RPMI7951 (cell line): ENCODE results near the gene SLC1A4. TPM values are rescaled to one million over a fixed set of nuclear protein-coding genes. Genes with fewer than 3 reads are reported as not detected.
"Not testable (repeated sequence)": the region's sequence is repeated elsewhere in the genome, so short reads cannot be mapped to it uniquely, and the experiment has no call there.

Experiments
- DNase-seq: peaks from one replicate; pipeline ENCODE4 v3.0.0-alpha.2; 2012; ENCODE audit warnings: low read depth
- total RNA-seq: library from RNA; depleted of rRNA; stranded (reverse); fragments of >200 nt; shearing (Covaris generic); gene quantifications from 2 replicates; pipeline ENCODE4 v1.2.3, GENCODE V29; 2014; rRNA removed

The SLC1A4 gene
- 17.0 and 17.1 TPM in 2 replicates for total RNA-seq

DNA sequence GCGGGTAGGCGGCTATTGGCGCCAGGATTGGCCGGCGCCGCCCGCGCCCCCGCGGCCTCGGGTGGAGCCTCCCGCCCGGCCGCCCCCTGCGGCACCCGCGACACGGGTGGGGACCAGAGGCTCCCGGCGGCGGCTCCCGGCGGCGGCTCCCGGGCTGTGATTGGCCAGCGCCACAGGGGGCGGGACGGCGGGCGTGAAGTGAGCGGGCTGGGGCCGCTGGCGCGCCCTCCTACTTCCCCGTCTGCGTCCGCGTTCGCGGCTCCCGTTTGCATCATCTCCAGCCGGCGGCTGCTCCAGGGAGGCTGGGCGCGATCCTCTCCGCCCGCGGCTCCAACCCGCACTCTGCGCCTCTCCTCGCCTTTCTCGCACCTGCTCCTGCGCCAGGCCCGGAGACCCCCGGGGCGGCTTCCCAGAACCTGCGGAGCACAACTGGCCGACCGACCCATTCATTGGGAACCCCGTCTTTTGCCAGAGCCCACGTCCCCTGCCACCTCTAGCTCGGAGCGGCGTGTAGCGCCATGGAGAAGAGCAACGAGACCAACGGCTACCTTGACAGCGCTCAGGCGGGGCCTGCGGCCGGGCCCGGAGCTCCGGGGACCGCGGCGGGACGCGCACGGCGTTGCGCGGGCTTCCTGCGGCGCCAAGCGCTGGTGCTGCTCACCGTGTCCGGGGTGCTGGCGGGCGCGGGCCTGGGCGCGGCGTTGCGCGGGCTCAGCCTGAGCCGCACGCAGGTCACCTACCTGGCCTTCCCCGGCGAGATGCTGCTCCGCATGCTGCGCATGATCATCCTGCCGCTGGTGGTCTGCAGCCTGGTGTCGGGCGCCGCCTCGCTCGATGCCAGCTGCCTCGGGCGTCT, at the start of gene SLC1A4:
Gene SLC1A4, plus strand, starts transcription at position 274 of the 856 bp plus-strand sequence. Its CDS starts 245 bp downstream, at position 519.
- peak; percentile 90 for DNase-seq

DNA sequence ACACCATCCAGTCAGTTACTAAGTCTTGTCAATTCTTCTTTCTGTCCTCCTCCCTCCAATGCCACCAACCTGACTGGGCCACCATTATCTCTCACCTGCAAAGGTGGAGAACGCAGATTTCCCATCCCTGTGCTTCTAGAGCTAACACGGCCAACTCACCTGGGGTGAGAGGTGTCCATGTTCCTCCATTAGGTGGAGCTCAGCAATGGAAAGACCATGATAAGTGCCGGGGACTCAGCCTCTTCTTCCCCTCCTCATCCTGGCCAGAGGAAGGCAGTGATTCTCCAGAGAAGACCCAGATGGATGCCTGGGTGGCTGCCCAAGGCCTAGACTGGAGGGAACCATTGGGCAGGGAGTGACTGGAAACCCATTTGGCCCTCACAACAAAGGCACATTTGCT, 48.1 kb upstream of the SLC1A4 start:
- no peak for DNase-seq

DNA sequence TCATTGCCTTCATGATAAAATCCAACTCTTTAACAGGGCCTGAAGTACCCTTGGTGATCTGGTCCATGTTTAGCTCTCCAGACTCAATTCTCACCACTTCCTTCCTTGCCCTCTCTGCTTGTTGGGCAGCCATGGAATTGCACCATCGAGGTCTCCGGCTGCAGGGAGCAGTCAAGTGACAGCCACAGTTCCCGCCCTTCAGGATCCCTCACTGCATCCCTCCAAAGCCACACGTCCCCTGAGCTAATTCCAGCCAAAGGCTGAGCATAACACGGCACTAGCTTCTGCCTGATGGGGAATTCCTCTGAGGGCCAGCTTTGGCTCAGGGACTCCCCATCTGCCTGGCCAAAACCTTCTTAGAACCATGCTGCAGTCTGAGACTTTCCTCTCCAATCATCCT, 47.4 kb upstream of the SLC1A4 start:
- DNase-seq, result no peak

DNA sequence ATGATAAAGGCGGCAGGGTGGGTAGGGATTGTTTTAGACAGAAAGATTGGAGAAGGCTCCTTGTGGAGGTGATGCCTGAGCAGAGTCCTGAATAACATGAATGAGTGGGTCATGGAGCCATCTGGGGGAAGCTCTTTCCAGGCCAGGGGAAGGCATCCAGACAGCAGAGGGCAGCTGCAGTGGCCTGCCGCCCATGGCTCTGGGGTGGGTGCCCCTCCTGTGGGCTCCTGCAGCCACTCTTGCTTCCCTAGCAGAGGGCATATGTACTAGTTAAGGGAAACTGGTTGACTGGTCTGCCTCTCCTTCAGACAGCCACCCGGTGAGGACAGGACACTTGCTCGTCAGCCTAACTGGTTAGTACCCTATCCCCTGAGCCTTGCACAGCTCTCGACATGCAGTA, 46.5 kb upstream of the SLC1A4 start:
- no peak for DNase-seq

DNA sequence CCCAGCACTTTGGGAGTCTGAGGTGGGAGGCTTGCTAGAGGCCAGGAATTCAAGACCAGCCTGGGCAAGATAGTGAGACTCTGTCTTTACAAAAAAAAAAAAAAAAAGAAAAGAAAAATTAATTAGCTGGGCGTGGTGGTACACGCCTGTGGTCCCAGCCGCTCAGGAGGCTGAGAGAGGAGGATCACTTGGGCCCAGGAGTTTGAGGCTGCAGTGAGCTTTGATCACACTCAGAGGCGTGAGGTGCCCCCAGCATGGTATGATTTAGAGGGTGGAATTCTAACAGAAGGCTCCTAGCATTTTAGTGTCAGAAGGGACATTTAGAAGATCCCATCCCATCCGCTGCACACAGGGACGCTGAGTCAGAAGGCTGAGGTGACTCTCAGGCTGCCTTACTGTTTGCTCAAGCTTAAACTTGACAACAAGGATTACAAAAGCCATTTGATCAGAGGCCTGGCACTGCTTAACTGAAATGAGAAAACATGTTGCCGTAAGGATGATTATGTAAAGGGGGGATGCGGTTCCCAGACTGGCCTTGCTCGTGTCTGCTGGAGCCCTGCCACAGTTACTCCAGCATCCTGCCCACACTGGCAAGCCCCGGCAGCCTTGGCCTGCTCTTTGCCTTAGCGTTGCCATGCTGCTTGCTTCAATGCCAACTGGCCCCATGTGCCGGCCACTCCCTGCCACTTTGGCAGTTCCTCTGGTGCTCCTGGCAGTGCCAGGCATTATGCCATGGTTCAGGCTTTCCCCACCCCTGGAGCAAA, 45.6 kb upstream of the SLC1A4 start:
- peak; percentile 40 for DNase-seq

DNA sequence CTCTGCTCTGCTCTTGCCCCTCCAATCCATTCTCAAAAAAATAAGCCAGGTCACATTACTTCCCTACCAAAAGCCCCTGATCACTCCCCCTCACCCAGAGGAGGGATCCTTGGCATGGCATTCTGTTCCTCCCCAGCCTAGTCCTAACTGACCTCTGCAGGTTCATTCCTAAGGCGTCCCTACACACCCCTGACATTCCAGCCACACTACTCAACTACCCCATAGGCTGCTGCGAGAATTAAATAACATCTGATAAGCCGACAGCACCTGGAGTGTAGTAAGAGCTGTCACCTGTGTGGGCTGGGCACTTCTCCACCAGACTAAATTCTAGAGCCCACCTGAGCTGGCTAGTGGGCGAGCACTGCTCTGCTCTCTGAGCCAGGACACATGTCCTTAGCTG, 44.7 kb upstream of the SLC1A4 start:
- DNase-seq, result no peak

DNA sequence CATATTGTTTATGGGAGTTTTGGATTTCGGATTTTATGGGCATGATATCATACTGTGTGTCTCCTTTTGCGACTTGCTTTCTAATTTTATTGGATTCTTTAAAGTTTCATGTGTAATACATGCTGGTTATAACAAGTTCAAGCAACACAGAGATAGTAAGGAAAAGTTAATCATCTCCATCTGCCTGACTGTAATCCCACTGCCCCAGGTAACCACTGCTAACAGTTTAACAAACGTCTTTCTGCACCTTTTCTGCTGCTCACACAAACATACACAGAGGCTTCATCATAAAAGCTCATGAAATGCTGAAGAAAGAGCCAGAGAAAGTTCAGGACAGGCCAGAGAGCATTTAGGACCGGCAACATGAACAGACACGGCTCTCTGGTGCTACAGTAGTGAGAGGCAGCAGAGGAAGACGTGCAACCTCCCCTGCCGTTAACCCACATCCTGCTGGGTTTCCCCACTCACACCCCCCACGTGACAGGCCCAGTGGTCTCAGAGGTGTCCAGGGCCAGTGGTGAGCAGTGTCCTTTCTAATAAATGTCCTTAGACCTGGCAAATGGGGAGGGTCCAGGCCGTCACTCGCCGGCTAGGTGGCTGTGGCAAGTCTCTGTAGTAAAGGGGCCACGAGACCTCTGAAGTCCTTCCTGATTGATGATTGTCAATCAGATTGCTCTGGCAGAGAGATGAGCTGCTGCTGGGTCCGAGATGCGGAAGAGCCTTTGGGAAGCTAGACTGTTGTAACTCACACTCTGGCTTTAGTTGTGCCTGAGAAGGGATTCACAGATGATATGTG, 43.0 kb upstream of the SLC1A4 start:
- peak; percentile 51 for DNase-seq

DNA sequence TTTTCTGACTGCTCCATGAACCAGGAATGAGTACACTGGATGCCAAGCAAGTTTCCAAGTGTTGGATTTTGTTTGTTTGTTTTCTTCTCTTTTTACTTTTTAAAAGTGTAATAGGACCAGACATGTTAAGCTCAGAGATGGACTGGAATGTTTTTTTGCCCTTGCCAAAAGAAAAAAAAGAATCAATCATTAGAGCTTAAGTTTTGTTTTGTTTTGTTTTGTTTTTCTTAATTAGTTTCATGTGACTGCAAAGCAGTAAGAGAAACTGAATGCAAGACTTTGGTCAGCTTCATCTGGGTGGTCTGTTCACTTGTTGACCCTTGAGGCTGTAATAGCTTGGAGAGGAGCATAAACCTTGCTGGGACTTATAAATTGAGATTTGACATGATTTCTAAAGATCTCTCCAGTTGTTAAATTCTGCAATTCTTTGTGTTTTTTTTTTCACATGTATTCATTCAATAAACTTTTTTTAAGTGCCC, 42.4 kb upstream of the SLC1A4 start:
- DNase-seq, result no peak

DNA sequence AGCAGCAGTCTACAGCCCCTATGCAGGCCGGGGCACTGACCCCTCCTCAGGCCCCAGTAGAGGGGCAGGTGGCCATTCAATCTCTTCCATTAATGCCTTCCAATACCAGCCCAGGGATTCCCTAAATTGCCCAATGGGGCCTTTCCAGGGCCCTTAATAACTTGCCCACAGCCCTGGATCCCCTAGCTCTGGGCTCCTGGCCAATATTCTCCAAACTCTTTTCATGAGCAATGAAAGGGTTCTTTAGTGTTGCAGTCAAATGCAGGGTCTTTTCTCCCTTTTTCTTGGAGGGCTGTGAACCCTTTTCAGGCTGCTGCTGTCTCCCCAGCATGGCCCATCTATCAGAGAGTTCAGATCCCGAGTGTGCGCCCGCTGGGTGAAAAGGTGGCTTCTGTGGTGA, 41.3 kb upstream of the SLC1A4 start:
- DNase-seq, result no peak

DNA sequence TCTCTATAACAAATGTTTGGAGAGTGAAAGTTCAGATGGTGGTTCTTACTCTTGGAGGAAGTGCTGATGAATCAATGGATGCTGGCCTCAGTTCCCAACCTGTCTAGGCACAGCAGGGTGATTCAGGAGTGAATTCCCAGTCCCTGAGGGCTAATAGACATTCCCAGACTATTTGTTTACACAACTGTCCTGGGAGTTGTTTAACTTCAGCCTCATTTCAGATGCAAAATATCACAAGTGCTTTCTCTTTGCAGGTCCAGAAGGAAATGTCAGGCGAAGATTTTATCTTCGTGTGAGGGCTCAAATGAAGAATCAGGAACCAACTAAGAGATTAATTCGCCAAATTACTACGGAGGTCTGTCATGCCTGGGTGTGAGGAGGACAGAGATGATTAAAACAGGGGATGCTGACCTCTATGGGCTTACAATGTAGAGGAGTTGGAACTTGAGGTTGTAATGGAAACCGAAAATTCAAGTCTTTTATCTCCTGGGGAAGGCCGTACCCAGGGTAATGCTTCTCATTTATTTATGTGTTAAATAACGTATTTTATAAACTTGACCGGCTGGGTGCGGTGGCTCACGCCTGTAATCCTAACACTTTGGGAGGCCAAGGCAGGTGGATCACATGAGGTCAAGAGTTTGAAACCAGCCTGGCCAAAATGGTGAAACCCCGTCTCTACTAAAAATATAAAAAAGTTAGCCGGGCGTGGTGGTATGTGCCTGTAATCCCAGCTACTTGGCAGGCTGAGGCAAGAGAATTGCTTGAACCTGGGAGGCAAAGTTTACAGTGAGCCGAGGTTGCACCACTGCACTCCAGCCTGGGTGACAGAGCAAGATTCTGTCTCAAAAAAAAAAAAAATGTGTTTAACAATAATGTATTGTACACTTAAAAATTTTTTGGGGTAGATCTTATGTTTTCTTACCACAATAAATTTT, 38.7 kb upstream of the SLC1A4 start:
- peak; percentile 45 for DNase-seq

DNA sequence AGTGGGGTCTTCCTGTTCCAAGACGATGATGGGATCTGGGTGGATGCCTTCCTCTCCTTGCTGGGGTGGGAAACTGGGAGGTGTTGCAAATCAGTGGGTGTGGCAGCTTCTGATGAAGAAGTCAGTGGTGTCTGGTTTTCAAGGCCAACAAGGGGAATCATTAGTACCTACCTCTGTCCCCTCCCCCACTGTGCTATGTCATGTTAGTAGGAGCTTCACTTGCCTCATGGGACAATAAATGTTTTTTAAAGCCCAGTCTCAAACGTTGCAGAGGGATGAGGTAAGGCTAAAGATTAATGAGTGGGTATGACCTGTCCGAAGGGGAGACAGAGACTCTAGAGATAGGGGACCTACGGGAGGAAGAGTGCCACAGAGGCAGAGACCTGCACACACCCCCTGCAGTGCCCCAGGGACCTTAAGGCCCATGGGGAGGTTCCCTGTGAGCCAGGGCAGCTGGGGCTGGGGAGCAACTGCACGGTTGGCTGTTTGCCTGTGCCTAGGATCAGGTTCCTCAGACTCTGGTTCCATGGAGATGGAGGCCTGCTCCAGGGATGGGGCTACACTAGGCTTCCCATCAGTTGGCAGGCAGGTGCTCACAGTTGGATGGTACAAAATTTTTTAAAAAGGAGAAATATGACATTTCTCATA, 37.8 kb upstream of the SLC1A4 start:
- DNase-seq, result no peak

DNA sequence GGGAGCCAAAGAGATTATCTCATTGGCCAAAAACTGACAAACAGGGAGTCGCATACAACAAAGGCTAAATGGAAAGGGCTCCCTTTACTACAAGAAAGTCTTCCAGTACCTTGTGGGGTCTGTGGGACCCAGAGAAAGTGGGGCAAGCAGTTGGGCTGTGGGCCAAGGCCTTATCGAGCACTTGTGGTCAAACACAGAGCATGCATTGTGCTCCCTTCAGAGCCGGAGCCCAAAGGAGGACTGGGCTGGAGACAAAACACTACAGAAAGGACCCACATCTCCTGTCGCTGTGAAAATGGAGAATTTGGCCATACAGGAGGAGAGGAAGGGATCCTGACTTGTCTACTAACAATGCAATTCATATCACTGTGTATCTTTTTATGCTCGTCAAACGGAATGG, 37.1 kb upstream of the SLC1A4 start:
- no peak for DNase-seq

DNA sequence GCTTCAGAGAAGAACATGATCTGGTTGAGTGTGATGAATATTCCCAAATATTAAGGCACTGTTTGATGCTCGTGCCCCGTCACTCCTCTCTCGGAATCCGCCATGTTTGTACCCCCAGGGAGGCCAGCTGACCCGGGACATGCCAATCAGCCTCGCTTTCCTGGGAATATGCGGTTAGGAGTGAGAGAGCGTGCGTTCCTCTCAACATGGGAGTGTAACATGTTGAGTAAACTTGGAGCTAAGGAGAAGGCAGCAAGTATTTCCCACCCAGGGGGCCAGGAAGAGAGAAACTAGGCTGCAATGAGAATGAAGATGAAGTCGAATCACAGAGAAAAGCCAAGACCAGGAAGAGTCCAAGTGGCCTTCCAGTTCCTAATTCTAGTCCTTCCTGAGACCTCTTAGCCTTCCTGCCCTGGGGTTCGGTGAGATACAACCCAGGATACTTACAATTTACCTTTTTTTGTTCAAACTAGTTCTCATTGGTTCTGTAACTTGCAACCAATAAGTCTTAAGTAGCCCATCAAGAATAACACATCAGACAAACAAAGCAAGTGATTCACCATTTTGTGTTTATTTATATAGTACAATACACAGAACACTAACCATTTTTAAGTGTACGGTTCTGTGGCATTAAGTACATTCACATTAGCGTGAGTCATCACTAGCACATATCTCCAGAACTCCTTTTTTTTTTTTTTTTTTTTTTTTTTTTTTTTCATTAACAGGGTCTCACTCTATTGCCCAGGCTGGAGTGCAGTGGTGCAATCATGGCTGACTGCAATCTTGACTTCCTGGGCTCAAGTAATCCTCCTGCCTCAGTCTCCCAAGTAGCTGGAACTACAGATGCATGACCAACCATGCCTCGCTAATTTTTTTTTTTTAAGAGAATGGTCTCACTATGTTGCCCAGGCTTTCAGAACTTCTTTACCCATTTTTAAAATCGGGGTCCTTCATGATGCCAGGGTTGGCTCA, 36.4 kb upstream of the SLC1A4 start:
- peak; percentile 78 for DNase-seq

DNA sequence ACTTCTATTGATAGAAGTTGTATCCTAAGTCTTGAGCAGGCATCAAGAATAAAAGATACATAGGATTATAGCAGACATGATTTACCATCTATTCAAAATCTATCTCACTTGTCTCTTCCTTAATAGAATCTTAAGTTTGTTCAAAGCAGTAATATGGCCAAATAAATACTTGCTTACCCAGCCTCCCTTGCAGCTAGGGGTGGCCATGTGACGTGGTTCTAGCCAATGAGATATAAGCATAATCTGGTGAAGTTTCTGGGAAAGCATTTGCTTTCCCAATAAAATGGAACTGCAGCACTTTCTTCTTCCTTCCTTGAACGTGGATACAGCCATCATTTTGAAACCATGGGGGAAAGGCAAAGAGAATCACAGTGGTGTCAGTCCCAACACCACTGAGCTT, 33.7 kb upstream of the SLC1A4 start:
- DNase-seq, result no peak

DNA sequence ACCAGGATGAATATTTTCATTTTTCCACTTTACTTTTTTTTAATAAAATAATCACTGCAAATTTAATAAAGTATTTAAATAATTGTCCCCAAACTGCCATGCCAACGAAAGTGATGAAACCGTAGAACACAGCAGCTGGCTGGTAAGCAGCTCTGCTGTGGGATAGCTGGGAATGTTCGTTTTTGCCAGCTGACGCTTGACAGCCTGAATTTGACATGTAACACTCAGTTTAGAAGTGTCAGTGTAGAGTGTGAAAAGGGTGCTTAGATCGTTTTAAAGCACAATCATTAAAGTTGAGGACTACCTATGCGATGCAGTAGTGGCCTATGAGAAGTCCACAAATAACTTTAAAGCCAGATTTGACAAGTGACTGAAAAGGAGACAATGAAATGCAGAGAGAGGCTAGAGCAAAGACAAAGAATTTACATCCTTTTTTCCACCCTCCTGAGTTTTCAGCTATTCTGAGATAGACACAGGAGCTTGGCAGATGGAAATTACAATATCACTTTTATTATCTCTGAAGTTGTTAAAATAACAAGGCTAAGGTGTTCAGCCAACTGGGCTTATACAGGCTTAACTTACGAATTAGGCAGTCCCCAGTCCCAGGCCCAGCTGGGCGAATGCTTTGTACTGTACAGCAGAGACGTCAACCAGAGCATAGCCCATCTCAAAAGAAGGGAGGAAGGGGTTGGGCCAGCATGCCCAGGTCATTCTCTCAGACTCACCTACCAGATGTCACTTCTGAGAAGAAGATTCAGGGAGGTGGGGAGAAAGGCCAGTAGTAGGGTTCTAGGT, 31.9 kb upstream of the SLC1A4 start:
- DNase-seq, result no peak

DNA sequence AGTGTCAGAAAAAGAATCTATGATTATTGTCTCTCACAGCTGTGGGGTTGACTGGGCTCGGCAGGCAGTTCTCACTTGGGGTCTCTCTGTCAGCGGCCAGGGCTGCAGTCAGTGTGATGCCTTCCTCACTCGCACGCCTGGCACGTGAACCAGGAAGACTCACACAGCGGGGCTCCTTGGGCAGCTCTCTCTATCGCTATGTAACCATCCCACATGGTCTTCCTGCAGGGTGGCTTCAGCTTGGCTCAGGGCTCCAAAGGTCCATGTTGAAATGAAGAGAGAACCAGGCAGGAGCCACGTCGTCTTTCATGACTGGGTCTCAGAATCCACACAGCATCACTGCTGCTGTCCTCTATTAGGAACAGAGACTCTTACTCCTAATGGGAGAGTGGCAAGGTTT, 30.6 kb upstream of the SLC1A4 start:
- no peak for DNase-seq

DNA sequence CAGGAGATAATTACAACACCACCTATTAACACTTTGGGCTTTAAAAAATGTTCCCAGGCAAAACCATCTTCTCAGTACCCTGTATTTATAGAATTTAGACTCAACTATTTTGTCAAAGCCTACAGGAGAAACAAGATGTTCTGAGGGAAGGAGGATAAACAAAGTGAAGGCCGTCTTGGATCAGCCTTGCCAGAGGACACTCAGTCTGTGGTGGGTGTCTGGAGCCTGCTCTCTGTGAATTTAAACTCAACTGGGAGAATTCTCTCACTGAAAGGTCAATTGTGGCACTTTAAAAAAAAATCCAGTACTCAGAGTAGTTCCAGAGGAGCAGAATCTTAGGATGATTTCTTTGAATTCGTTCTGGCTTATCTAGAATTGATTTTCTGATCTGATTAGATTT, 28.4 kb upstream of the SLC1A4 start:
- no peak for DNase-seq

DNA sequence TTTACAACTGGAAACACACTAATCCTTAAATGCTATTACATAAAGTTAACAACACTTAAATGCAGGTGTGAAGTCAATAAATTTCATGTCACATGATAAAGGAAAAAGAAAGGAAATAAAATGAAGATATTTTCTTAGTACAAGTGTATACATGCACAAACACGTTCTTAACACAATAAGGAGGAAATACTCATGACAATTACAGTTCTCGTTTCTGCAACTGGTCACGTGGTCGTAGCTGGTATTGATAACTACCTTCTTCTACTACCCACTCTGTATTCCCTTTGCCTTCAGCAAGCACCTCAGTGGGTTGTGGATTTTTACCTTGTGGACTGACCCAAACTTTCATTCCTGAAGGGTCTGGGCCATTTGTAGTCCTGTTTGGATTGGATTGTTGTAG, 26.1 kb upstream of the SLC1A4 start:
- not testable (repeated sequence) for DNase-seq
